Measurements from ENCODE around the gene RHNO1.

DNA sequence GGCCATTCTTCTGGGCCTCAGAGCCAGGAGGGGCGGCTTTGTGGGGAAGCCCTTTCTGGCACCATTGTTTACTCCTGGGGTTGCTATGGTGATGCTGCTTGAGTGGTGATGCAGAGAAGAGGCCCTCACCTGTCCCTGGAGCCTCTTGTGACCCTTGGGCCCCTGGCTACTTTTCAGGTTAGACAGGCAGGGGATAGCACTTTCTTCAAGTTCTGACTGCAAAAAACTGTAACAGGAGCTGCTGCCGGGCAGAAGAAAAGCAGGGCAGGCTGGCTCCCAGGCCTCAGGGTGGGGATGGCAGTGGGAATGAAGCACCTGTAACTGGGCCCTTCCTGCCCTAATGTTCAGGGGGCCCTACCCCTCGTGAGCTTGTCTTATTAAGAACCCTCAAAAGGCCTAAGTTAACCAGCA lies 20.0 kb upstream of the RHNO1 start, which contains the start of gene TEX52:
- TF ChIP-seq, protein P1, sequence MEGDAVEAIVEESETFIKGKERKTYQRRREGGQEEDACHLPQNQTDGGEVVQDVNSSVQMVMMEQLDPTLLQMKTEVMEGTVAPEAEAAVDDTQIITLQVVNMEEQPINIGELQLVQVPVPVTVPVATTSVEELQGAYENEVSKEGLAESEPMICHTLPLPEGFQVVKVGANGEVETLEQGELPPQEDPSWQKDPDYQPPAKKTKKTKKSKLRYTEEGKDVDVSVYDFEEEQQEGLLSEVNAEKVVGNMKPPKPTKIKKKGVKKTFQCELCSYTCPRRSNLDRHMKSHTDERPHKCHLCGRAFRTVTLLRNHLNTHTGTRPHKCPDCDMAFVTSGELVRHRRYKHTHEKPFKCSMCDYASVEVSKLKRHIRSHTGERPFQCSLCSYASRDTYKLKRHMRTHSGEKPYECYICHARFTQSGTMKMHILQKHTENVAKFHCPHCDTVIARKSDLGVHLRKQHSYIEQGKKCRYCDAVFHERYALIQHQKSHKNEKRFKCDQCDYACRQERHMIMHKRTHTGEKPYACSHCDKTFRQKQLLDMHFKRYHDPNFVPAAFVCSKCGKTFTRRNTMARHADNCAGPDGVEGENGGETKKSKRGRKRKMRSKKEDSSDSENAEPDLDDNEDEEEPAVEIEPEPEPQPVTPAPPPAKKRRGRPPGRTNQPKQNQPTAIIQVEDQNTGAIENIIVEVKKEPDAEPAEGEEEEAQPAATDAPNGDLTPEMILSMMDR (conservative IDR thresholded peaks at IDR 0.05; ENCODE audit: low read depth, low read length): no peak
- no peak for TF ChIP-seq EZH2 (IDR thresholded peaks at IDR 0.05; ENCODE audit: borderline replicate concordance, low read depth, low read length, poor library complexity, severe bottlenecking)
